Thyroid gland (tissue), 4 donors: ENCODE data around the gene RPL41.

ENCODE experiments used
- CTCF ChIP-seq, 6 experiments: fragments of 200-600 bp in 3 of 6; fragments of 450-650 bp in 3 of 6; sonication (generic) in 3 of 6; IDR thresholded peaks; one replicate each; pipeline ENCODE4 v1.5.1; 2016 to 2019; ENCODE audit warnings: antibody characterized with exemption in 6 of 6, mild to moderate bottlenecking in 2 of 6, inconsistent platforms in 1 of 6, moderate library complexity in 1 of 6
- POLR2A ChIP-seq, 2 donors: fragments of 450-650 bp; IDR thresholded peaks; one replicate each; pipeline ENCODE4 v1.6.1; 2017; ENCODE audit warnings: antibody characterized with exemption in 2 of 2, mild to moderate bottlenecking in 2 of 2, moderate library complexity in 1 of 2

- TF ChIP-seq POLR2A (IDR thresholded peaks at IDR 0.05): no peak
- TF ChIP-seq CTCF (IDR thresholded peaks at IDR 0.05): no peak
These were observed 12.7 kb upstream of the RPL41 start for GRCh38 chr12:56103823-56104108.
